HuH-7 (cell line): ENCODE data around the gene EMSY.

Experiments
- DNase-seq: peaks from one replicate; pipeline ENCODE4 v3.0.0; 2011; ENCODE audit warnings: low spot score

Gene EMSY

GRCh38 chr11:76459299-76459698 lies 14.5 kb downstream of the EMSY start:
- DNase-seq = peak; percentile 12

- no peak for DNase-seq
Observed at GRCh38 chr11:76459846-76460245, 15.0 kb downstream of the EMSY start.

- no peak for DNase-seq
Observed at GRCh38 chr11:76462317-76462716, 17.5 kb downstream of the EMSY start.

GRCh38 chr11:76465701-76466100 lies 20.9 kb downstream of the EMSY start:
- no peak for DNase-seq

GRCh38 chr11:76466666-76467065 lies 21.8 kb downstream of the EMSY start:
- DNase-seq = no peak

GRCh38 chr11:76469141-76469540 lies 24.3 kb downstream of the EMSY start:
- no peak for DNase-seq

- no peak for DNase-seq
Observed at GRCh38 chr11:76471382-76471781, 26.6 kb downstream of the EMSY start.

GRCh38 chr11:76480241-76480640 lies 35.4 kb downstream of the EMSY start:
- no peak for DNase-seq

GRCh38 chr11:76491644-76492043 lies 46.8 kb downstream of the EMSY start:
- peak; percentile 6 for DNase-seq

- no peak for DNase-seq
Observed at GRCh38 chr11:76493040-76493439, 48.2 kb downstream of the EMSY start.

GRCh38 chr11:76493626-76494539 lies 49.1 kb downstream of the EMSY start:
- no peak for DNase-seq

- DNase-seq = no peak
Observed at GRCh38 chr11:76495019-76495418, 50.2 kb downstream of the EMSY start.

- no peak for DNase-seq
Observed at GRCh38 chr11:76496174-76496573, 51.4 kb downstream of the EMSY start.

GRCh38 chr11:76501526-76502202 lies 56.8 kb downstream of the EMSY start:
- DNase-seq = no peak

- no peak for DNase-seq
Observed at GRCh38 chr11:76506833-76507232, 62.0 kb downstream of the EMSY start.

GRCh38 chr11:76510060-76511047 lies 65.5 kb downstream of the EMSY start:
- DNase-seq = no peak

GRCh38 chr11:76512851-76513653 lies 68.2 kb downstream of the EMSY start:
- DNase-seq = no peak

GRCh38 chr11:76513654-76514034 lies 68.8 kb downstream of the EMSY start:
- DNase-seq = no peak

- no peak for DNase-seq
Observed at GRCh38 chr11:76515494-76515893, 70.7 kb downstream of the EMSY start.

- peak; percentile 30 for DNase-seq
Observed at GRCh38 chr11:76523147-76523546, 78.3 kb downstream of the EMSY start.

- DNase-seq = no peak
Observed at GRCh38 chr11:76523786-76524436, 79.1 kb downstream of the EMSY start.
